Measurements from ENCODE around the gene NEU2.

Gene NEU2

DNA sequence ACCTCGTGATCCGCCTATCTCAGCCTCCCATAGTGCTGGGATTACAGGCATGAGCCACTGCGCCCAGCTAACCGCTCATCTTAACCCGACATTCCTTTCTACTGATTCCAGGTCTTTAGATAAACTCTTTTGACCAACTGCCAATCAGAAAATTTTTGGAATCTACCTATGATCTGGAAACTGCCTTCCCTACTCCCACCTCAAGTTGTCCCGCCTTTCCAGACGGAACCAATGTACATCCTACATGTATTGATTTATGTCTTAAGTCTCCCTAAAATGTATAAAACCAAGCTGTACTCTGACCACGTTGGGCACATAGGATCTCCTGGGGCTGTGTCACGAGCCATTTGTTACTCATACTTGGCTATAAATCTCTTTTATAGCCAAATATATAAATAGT lies 3.2 kb upstream of the NEU2 start:
- TF ChIP-seq, protein P1, sequence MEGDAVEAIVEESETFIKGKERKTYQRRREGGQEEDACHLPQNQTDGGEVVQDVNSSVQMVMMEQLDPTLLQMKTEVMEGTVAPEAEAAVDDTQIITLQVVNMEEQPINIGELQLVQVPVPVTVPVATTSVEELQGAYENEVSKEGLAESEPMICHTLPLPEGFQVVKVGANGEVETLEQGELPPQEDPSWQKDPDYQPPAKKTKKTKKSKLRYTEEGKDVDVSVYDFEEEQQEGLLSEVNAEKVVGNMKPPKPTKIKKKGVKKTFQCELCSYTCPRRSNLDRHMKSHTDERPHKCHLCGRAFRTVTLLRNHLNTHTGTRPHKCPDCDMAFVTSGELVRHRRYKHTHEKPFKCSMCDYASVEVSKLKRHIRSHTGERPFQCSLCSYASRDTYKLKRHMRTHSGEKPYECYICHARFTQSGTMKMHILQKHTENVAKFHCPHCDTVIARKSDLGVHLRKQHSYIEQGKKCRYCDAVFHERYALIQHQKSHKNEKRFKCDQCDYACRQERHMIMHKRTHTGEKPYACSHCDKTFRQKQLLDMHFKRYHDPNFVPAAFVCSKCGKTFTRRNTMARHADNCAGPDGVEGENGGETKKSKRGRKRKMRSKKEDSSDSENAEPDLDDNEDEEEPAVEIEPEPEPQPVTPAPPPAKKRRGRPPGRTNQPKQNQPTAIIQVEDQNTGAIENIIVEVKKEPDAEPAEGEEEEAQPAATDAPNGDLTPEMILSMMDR (IDR thresholded peaks at IDR 0.05; ENCODE audit: insufficient read depth, missing control alignments) = no peak
- FAIRE-seq = no peak
- no peak for DNase-seq (ENCODE audit: insufficient read length, low spot score)

DNA sequence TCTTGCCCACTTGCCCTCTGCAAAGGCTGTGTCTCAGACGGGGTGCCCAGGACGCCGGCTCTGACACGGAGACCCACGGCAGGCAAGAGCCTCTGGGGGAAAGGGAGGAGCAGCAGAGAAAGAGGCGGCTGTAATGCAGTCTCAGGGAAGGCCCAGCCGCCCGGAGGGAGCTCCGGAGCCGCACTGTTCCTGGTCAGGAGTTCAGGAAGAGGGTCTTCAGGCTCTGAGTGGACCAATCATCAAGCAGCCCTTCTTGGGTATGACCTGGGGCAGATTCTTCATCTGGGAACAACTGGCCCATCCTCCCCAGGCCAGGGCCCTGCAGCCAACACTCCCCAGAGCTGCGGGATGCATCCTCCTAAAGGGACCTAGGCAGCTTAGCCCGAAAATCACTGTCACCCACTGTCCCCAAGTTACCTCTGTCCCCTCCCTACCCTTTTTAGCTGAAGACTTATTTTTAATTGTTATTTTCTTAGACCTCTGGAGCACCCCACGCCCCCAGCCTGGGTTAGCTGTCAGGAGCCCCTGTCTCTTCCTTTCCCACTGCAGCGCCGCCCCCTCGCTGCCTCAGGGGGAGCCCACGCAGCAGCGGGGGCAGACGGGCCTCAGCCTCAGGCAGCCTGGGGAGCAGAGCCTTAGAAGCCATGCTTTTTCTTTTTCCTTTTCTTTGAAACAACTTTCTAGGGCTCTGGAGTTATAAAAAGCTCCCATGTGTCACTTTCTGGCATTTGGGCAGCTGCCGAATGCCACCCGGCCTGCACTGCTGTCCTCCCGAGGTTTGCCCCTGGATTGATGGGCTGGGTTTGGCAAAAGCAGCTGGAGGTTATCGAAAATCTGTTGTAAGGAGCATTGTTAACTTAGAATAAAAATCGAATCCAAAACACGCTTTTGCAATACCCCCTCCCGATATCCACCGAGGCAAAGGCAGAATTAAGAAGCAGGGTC lies 644 bp upstream of the NEU2 start:
- FAIRE-seq (no peak), DNase-seq (ENCODE audit: insufficient read length, low spot score) (no peak)
- TF ChIP-seq, protein P1 (IDR thresholded peaks at IDR 0.05; ENCODE audit: insufficient read depth, missing control alignments) = no peak

DNA sequence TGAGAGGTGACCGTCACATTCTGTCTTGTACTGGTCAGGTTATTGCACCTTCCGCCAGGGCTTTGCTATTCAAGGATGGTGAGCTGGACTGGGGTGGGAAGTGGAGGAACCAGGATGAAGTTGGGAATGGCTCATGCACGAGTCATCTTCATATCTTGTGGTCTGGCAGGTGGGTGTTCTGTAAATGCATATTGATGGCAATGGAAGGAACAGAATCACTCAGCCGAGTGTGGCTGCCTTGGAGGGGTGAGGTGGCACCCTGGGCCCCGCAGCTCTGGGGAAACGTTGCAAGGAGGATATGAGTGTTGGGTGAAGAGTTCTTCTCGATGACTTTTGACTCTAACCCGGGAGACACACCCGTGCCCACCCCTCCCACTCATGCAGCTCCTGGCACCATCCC lies 1.2 kb downstream of the NEU2 start:
- FAIRE-seq (no peak), DNase-seq (ENCODE audit: insufficient read length, low spot score) (no peak)
- TF ChIP-seq, protein P1 (IDR thresholded peaks at IDR 0.05; ENCODE audit: insufficient read depth, missing control alignments) = no peak

DNA sequence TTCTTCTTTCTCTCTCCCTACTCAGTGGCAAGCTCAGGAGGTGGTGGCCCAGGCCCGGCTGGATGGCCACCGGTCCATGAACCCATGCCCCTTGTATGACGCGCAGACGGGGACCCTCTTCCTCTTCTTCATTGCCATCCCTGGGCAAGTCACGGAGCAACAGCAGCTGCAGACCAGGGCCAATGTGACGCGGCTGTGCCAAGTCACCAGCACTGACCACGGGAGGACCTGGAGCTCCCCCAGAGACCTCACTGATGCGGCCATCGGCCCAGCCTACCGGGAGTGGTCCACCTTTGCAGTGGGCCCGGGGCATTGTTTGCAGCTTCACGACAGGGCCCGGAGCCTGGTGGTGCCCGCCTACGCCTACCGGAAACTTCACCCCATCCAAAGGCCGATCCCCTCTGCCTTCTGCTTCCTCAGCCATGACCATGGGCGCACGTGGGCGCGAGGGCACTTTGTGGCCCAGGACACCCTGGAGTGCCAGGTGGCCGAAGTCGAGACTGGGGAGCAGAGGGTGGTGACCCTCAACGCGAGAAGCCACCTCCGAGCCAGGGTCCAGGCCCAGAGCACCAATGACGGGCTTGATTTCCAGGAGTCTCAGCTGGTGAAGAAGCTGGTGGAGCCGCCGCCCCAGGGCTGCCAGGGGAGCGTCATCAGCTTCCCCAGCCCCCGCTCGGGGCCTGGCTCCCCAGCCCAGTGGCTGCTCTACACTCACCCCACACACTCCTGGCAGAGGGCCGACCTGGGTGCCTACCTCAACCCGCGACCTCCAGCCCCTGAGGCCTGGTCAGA lies 1.8 kb downstream of the NEU2 start:
- DNase-seq (ENCODE audit: insufficient read length, low spot score) = no peak
- TF ChIP-seq, protein P1 (IDR thresholded peaks at IDR 0.05; ENCODE audit: insufficient read depth, missing control alignments) = no peak
- FAIRE-seq = no peak

DNA sequence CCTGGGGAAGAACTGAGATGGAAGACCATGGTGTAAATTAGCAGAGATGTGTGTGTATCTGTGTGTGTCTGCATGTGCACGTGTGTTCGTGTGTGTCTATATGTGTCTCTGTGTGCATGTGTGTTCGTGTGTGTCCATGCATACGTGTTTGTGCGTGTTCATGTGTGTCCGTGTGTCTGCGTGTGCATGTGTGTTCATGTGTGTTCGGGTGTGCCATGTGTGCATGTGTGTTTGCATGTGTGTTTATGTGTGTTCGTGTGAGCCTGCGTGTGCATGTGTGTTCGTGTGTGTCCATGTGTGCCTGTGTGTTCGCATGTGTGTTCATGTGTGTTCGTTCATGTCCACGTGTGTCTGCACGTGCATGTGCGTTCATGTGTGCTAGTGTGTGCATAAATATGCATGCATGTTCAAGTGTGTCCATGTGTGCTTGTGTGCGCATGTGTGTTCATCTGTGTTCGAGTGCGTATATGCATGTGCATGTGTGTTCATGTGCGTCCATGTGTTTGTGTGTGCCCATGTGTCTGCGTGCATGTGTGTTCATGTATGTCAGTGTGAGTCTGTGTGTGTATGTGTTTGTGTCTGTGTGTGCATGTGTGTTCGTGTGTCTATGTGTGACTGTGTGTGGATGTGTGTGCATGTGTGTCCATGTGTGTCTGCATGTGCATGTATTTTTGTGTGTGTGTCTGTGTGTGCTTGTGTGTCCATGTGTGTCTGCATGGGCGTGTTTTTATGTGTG lies 3.1 kb downstream of the NEU2 start:
- TF ChIP-seq, protein P1 (IDR thresholded peaks at IDR 0.05; ENCODE audit: insufficient read depth, missing control alignments) = no peak
- DNase-seq (ENCODE audit: insufficient read length, low spot score) = no peak
- peak; percentile 38 for FAIRE-seq

DNA sequence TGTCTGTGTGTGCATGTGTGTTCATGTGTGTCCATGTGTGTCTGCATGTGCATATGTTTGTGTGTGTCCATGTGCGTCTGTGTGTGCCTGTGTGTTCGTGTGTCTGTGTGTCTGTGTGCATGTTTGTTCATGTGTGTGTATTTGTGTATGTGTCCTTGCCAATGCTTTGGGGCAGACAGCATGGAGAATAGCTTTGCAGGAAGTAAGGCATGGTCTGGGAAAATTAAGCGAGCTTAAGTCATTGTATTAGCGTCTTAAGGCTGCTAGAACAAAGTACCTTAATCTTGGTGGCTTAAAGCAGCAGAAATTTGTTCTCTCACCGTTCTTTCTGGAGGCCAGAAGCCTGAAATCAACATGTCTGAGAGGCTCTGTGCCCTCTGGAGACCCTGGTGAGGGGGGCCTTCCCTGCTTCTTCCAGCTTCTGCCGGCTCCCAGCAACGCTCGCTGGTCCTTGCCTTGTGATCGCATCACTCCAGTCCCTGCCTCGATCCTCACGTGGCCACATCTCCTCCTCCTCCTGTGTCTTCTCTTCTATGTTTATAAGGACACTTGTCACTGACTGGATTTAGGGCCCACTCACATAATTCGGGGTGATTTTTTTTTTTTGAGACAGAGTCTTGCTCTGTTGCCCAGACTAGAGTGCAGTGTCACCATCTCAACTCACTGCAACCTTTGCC lies 3.8 kb downstream of the NEU2 start:
- peak; percentile 93 for FAIRE-seq
- DNase-seq (ENCODE audit: insufficient read length, low spot score) = no peak
- TF ChIP-seq, protein P1 (IDR thresholded peaks at IDR 0.05; ENCODE audit: insufficient read depth, missing control alignments) = no peak

Measured in D721Med (cell line).